HFF-Myc (cell line): Measurements from ENCODE around the gene C10orf67.

Experiments used
- DNase-seq: peaks from one replicate; pipeline ENCODE4 v3.0.0-alpha.2; 2011; ENCODE audit warnings: low read depth; ENCODE audit errors: extremely low read depth
- H3K4me3 ChIP-seq: replicated peaks from 2 replicates; pipeline ENCODE4 v1.5.1; 2011; ENCODE audit warnings: low read depth, mild to moderate bottlenecking, control low read depth, low read length
- CTCF ChIP-seq: IDR thresholded peaks from 2 replicates; pipeline ENCODE4 v1.5.1; 2012; ENCODE audit warnings: mild to moderate bottlenecking, low read depth, low read length, control low read depth; ENCODE audit errors: missing control alignments

Gene C10orf67

GRCh38 chr10:23345861-23346260, 1.3 kb upstream of the C10orf67 start:
- no peak for TF ChIP-seq CTCF
- peak; percentile 59 for DNase-seq
- H3K4me3 ChIP-seq: no peak overlapping the region

GRCh38 chr10:23343591-23344240, 881 bp downstream of the C10orf67 start:
- DNase-seq: no peak
- peak overlapping the region; percentile 60 for H3K4me3 ChIP-seq
- no peak for TF ChIP-seq CTCF

- no peak for DNase-seq
- no peak overlapping the region for H3K4me3 ChIP-seq
- no peak for TF ChIP-seq CTCF
Measured at GRCh38 chr10:23342213-23342884, 2.2 kb downstream of the C10orf67 start.

GRCh38 chr10:23341004-23341403, 3.6 kb downstream of the C10orf67 start:
- TF ChIP-seq CTCF: no peak
- no peak for DNase-seq
- no peak overlapping the region for H3K4me3 ChIP-seq

- no peak overlapping the region for H3K4me3 ChIP-seq
- DNase-seq: no peak
- TF ChIP-seq CTCF: no peak
Measured at GRCh38 chr10:23340354-23340753, 4.2 kb downstream of the C10orf67 start.

GRCh38 chr10:23338886-23339285, 5.7 kb downstream of the C10orf67 start:
- no peak for TF ChIP-seq CTCF
- no peak overlapping the region for H3K4me3 ChIP-seq
- DNase-seq: no peak
